Kidney (tissue), 14 donors: ENCODE data around the gene FAT1. TPM values are rescaled to one million over a fixed set of nuclear protein-coding genes. Genes with fewer than 3 reads are reported as not detected.

Experiments used
- DNase-seq, 5 donors: peaks; one replicate each; pipeline ENCODE4 v3.0.0-alpha.2; 2013 to 2020
- FAIRE-seq: peaks from 2 replicates; lab custom pipeline; 2012; peaks lifted over from hg19 to GRCh38; lab: Jason Lieb, UNC
- H3K27ac ChIP-seq, 2 donors: one replicate each; pipeline ENCODE4 v1.7.0; 2013; ENCODE audit warnings: low read depth in 2 of 2, low read length in 2 of 2, inconsistent platforms in 1 of 2
- H3K27me3 ChIP-seq: one replicate; pipeline ENCODE4 v1.7.1; 2013; ENCODE audit warnings: low read length, inconsistent platforms; ENCODE audit not compliant: control insufficient read depth, insufficient read depth
- H3K36me3 ChIP-seq, 3 donors: one replicate each; pipeline versions ENCODE4 v1.7.0 to v1.7.1; 2013; ENCODE audit warnings: low read length in 3 of 3, control low read depth in 1 of 3, inconsistent platforms in 1 of 3; ENCODE audit not compliant: insufficient read depth in 3 of 3, control insufficient read depth in 2 of 3
- H3K4me1 ChIP-seq, 3 donors: one replicate each; pipeline versions ENCODE4 v1.7.0 to v1.7.1; 2013; ENCODE audit warnings: low read length in 3 of 3, inconsistent platforms in 1 of 3, low read depth in 1 of 3; ENCODE audit not compliant: control insufficient read depth in 2 of 3, insufficient read depth in 2 of 3
- H3K4me3 ChIP-seq, 3 donors: one replicate each; pipeline versions ENCODE4 v1.7.0 to v1.8.1; 2013; ENCODE audit warnings: low read length in 3 of 3, control low read depth in 1 of 3, inconsistent platforms in 1 of 3
- H3K9ac ChIP-seq, 3 donors: one replicate each; pipeline versions ENCODE4 v1.7.0 to v1.7.1; 2013; ENCODE audit warnings: low read length in 3 of 3, control low read depth in 1 of 3, inconsistent platforms in 1 of 3
- H3K9me3 ChIP-seq, 3 donors: one replicate each; pipeline versions ENCODE4 v1.7.0 to v1.7.1; 2013; ENCODE audit warnings: low read length in 3 of 3, control low read depth in 1 of 3, inconsistent platforms in 1 of 3; ENCODE audit not compliant: control insufficient read depth in 2 of 3, insufficient read depth in 1 of 3
- intact Hi-C: fragments of 100-400 bp; cut with DNase I; formaldehyde crosslinking; loops from one replicate; pipeline ENCODE4 v1.11.1; 2022
- polyA plus RNA-seq: library from polyadenylated mRNA; stranded (reverse); fragments of 350-450 nt; fragmentation: Illumina TruSeq; extraction: RNeasy Lipid Tissue Mini Kit (QIAGEN cat#74804); gene quantifications from one replicate; pipeline ENCODE4 v1.2.3, GENCODE V29; 2014; ENCODE audit warnings: low read depth, low replicate concordance; ENCODE audit not compliant: insufficient read depth
- total RNA-seq: library from RNA; stranded (reverse); fragmentation: NEBNext Ultra II Directional; extraction: Animal tissue kit (Norgen Biotek cat#: 25700); gene quantifications from one replicate; pipeline ENCODE4 v1.2.1, GENCODE V29; 2021
- TF ChIP-seq, protein P1 (sequence below): IDR thresholded peaks from 3 replicates; pipeline ENCODE4 v1.5.1; 2012; ENCODE audit warnings: mild to moderate bottlenecking, moderate library complexity, borderline replicate concordance; ENCODE audit not compliant: insufficient read depth; ENCODE audit errors: extremely low read depth
- donor health status: control.
- donor health status: control.
- donor health status: control.
- donor health status: control.
- donor health status: control.
- donor health status: DM: yes; HTN: yes; CAD: no.
- donor health status: Normal renal cell carcinoma (clear cell type).

The FAT1 gene
- total and polyA plus RNA-seq, 2 donors from 2014 or later, result 62.2 to 254 TPM

DNA sequence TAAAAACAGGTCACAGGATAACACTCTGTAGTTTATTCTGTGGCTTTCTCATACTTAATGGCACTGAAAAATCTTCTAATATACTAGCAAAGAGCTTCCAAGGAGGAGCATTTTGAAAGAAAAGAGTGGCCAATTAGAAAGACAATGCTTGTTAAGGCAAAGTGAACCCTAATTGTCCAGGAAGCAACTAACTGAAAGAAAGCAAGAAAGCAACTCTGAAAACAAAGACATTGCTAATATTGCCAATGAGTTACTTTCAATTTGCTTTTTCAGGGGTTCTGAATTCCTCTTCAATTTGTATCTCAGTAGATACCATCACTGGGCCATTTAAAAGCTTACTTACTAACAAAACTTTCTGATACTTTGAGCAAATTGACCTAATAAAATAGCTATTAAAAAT is 89.8 kb downstream of the FAT1 start:
- H3K4me3 ChIP-seq, result no peak overlapping the region
- no peak for FAIRE-seq
- no peak overlapping the region for H3K9ac ChIP-seq
- H3K4me1 ChIP-seq, result no peaks in the 10 kb centered on the region
- TF ChIP-seq, protein P1, sequence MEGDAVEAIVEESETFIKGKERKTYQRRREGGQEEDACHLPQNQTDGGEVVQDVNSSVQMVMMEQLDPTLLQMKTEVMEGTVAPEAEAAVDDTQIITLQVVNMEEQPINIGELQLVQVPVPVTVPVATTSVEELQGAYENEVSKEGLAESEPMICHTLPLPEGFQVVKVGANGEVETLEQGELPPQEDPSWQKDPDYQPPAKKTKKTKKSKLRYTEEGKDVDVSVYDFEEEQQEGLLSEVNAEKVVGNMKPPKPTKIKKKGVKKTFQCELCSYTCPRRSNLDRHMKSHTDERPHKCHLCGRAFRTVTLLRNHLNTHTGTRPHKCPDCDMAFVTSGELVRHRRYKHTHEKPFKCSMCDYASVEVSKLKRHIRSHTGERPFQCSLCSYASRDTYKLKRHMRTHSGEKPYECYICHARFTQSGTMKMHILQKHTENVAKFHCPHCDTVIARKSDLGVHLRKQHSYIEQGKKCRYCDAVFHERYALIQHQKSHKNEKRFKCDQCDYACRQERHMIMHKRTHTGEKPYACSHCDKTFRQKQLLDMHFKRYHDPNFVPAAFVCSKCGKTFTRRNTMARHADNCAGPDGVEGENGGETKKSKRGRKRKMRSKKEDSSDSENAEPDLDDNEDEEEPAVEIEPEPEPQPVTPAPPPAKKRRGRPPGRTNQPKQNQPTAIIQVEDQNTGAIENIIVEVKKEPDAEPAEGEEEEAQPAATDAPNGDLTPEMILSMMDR, result no peak
- H3K36me3 ChIP-seq, result peaks cover 6 to 23% (median 22%) of the 10 kb centered on the region in 3 donors
- no peak for DNase-seq
- no peaks in the 10 kb centered on the region for H3K27me3 ChIP-seq
- intact Hi-C loops, result no loop called here
- H3K27ac ChIP-seq, result no peak overlapping the region
- H3K9me3 ChIP-seq, result no peaks in the 10 kb centered on the region

GRCh38 chr4:186630128-186630527 is 93.5 kb downstream of the FAT1 start:
- Histone ChIP-seq H3K36me3 (peaks cover 6 to 30% (median 29%) of the 10 kb centered on the region in 3 donors), H3K4me3 (no peak overlapping the region), H3K4me1 (no peaks in the 10 kb centered on the region), H3K9ac (no peak overlapping the region), H3K27me3 (no peaks in the 10 kb centered on the region), H3K9me3 (no peaks in the 10 kb centered on the region), H3K27ac (no peak overlapping the region)
- intact Hi-C loops, result no loop called here
- FAIRE-seq (no peak), DNase-seq (no peak)
- TF ChIP-seq, protein P1, result no peak

DNA sequence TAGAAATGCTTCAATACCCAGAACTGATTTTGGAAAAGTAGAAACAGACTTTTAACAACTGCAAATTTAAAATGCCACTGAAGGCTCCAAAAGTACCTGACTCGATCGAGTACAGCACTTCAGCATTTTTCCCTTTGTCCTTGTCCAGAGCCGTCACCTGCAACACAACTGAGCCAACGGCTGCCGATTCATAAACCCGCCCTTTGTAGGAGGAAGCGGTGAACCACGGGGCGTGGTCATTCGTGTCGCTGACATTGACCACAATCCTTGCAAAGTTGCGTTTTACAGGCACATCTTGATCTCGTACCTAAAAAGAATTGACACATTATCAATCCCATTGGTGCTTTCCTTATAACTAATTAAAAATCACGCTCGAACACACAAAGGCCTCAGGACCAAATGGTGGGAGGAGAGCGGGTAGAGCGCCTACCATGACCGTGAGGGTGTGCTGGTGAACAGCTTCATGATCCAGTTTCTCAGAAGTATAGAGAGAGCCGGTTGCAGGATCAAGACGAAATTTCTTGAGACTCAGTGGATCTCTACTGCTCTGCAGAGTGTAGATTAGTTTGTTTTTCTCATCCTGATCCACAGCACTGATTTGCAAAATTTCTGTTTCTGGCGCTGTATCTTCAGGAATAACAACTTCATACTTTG is 95.5 kb downstream of the FAT1 start:
- intact Hi-C loops, result no loop called here
- no peaks in the 10 kb centered on the region for H3K4me1 ChIP-seq
- H3K9me3 ChIP-seq, result no peaks in the 10 kb centered on the region
- FAIRE-seq (no peak), DNase-seq (no peak)
- peaks cover 4 to 36% (median 30%) of the 10 kb centered on the region in 3 donors for H3K36me3 ChIP-seq
- no peak overlapping the region for H3K4me3 ChIP-seq
- H3K27ac ChIP-seq, result no peak overlapping the region
- TF ChIP-seq, protein P1, result no peak
- no peak overlapping the region for H3K9ac ChIP-seq
- H3K27me3 ChIP-seq, result no peaks in the 10 kb centered on the region
